OCI-LY7 (cell line): ENCODE measurements around the gene AKR1B15. TPM values are rescaled to one million over a fixed set of nuclear protein-coding genes. Genes with fewer than 3 reads are reported as not detected.

Experiments used
- BruUV-seq: library from RNA; stranded (reverse); fragments of 400-500 nt; replicated peaks from 2 replicates; lab custom pipeline; 2021; lab: Mats Ljungman, UMichigan
- CTCF ChIA-PET: fragments of 300-600 bp; sonication (Branson Sonifier 250); formaldehyde crosslinking; loops from one replicate; lab custom pipeline; 2022; ENCODE audit warnings: antibody characterized with exemption; ENCODE audit not compliant: unreplicated experiment; lab: Charles Lee
- POLR2A ChIA-PET: fragments of 300-600 bp; sonication (Branson Sonifier 250); formaldehyde crosslinking; loops from one replicate; lab custom pipeline; 2022; ENCODE audit warnings: antibody characterized with exemption; lab: Charles Lee
- DNase-seq: peaks from one replicate; pipeline ENCODE4 v3.0.0-alpha.2; 2015; ENCODE audit warnings: low spot score
- H2AFZ ChIP-seq: fragments of 200-600 bp; sonication (generic), shearing (Covaris generic); 2 replicates; pipeline ENCODE4 v1.6.1; 2014; ENCODE audit warnings: mild to moderate bottlenecking, antibody characterized with exemption, low read length, moderate library complexity
- H3K27ac ChIP-seq: fragments of 200-600 bp; sonication (generic); 2 replicates; pipeline ENCODE4 v1.5.1; 2014; ENCODE audit warnings: mixed run types, low read depth, mild to moderate bottlenecking, moderate library complexity, low read length, inconsistent platforms; ENCODE audit not compliant: poor library complexity, severe bottlenecking
- H3K36me3 ChIP-seq: fragments of 200-600 bp; sonication (generic); 2 replicates; pipeline ENCODE4 v1.6.1; 2014; ENCODE audit warnings: mild to moderate bottlenecking, antibody characterized with exemption, low read length, moderate library complexity, mixed read lengths; ENCODE audit not compliant: insufficient read depth
- H3K4me1 ChIP-seq: fragments of 200-600 bp; sonication (generic); 2 replicates; pipeline ENCODE4 v1.5.1; 2014; ENCODE audit warnings: mild to moderate bottlenecking, low read length; ENCODE audit not compliant: insufficient read depth, poor library complexity, severe bottlenecking
- H3K4me2 ChIP-seq: fragments of 200-600 bp; sonication (generic); 2 replicates; pipeline ENCODE4 v1.6.1; 2014; ENCODE audit warnings: mild to moderate bottlenecking, low read length
- H3K4me3 ChIP-seq: fragments of 200-600 bp; sonication (generic); 2 replicates; pipeline ENCODE4 v1.5.1; 2014; ENCODE audit warnings: mild to moderate bottlenecking, low read depth, low read length; ENCODE audit not compliant: poor library complexity, severe bottlenecking
- H3K79me2 ChIP-seq: fragments of 200-600 bp; sonication (generic); 2 replicates; pipeline ENCODE4 v1.6.1; 2016; ENCODE audit warnings: low read depth, mild to moderate bottlenecking, low read length, moderate library complexity, mixed read lengths; ENCODE audit not compliant: insufficient read depth
- H3K9me2 ChIP-seq: fragments of 200-600 bp; sonication (generic); 2 replicates; pipeline ENCODE4 v1.6.1; 2016; ENCODE audit warnings: mild to moderate bottlenecking, low read length, mixed read lengths; ENCODE audit not compliant: insufficient read depth
- H3K9me3 ChIP-seq: fragments of 200-600 bp; sonication (generic); 2 replicates; pipeline ENCODE4 v1.6.1; 2014; ENCODE audit warnings: mild to moderate bottlenecking, mixed run types, low read length, mixed read lengths
- H4K20me1 ChIP-seq: fragments of 200-600 bp; sonication (generic); 2 replicates; pipeline ENCODE4 v1.6.1; 2014; ENCODE audit warnings: mild to moderate bottlenecking, antibody characterized with exemption, low read length, moderate library complexity, mixed read lengths; ENCODE audit not compliant: insufficient read depth
- CTCF ChIP-seq: fragments of 200-600 bp; sonication (generic); conservative IDR thresholded peaks from 2 replicates; pipeline ENCODE4 v1.5.1; 2014; ENCODE audit warnings: mild to moderate bottlenecking, antibody characterized with exemption, low read length, moderate library complexity, mixed read lengths
- EZH2phosphoT487 ChIP-seq: fragments of 200-600 bp; sonication (generic); IDR thresholded peaks from 2 replicates; pipeline ENCODE4 v1.6.1; 2018; ENCODE audit warnings: low read depth, borderline replicate concordance, mild to moderate bottlenecking, mixed run types, antibody characterized with exemption, low read length, moderate library complexity, mixed read lengths
- intact Hi-C: fragments of 100-400 bp; cut with micrococcal nuclease; formaldehyde crosslinking; loops from one replicate; pipeline ENCODE4 v1.10.0; 2022; ENCODE audit not compliant: unreplicated experiment
- total RNA-seq, 2 experiments: library from RNA; depleted of rRNA in 1 of 2; stranded (reverse); fragments of >200 nt in 1 of 2; shearing (Covaris generic) in 1 of 2; gene quantifications; 2 replicates each; pipeline ENCODE4 v1.2.3, GENCODE V29; 2014 to 2022

Gene AKR1B15
- total RNA-seq, 2 experiments from 2014 or later: not detected

DNA sequence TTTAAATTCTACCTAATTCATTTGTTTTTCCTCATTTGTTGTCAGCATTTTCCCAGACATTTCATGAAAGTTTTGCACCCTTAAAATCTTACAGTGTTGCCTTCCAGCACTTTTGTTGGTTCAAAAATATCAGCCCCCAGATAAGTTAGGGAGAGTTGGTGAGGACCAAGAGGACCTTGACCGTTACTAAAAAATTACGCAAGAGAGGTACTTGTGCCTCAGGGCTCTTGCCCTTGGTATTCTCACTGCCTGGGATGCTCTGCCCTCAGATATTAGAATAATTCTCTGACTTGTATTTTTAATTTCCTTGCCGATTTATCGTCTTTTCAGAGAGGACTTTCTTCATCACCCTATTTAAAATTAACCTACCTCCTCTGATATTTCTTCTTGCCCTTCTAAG, 3.5 kb upstream of the AKR1B15 start:
- H3K9me2 ChIP-seq: no peaks in the 10 kb centered on the region
- no peaks in the 10 kb centered on the region for H4K20me1 ChIP-seq
- intact Hi-C loops: no loop called here
- no peaks in the 10 kb centered on the region for H3K4me1 ChIP-seq
- no peaks in the 10 kb centered on the region for H3K9me3 ChIP-seq
- no TSS peak for BruUV-seq
- no peak overlapping the region for H3K4me3 ChIP-seq
- ChIA-PET CTCF (no interaction called here), POLR2A (no interaction called here)
- no peaks in the 10 kb centered on the region for H3K79me2 ChIP-seq
- H3K4me2 ChIP-seq: no peak overlapping the region
- no peaks in the 10 kb centered on the region for H3K36me3 ChIP-seq
- no peak for TF ChIP-seq CTCF
- TF ChIP-seq EZH2phosphoT487: no peak
- no peak overlapping the region for H3K27ac ChIP-seq
- no peak for DNase-seq
- no peak overlapping the region for H2AFZ ChIP-seq

DNA sequence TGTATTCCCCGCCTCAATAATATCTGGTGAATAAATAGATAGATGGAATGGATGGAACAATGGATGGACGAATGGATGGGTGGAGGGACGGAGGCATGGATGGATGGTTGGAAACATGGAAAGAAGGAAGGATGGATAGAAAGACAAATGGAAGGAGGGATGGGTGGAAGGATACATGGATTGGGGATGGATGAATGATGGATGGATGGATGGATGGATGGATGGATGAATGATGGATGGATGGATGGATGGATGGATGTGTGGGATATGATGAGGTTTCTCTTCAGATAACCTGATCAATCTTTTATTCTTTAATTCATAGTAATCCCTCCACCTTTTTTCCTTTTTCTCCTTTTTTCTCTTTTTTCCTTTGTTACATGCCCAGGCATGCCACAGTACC, 3.0 kb upstream of the AKR1B15 start:
- no peak overlapping the region for H3K4me3 ChIP-seq
- intact Hi-C loops: no loop called here
- H3K4me2 ChIP-seq: no peak overlapping the region
- TF ChIP-seq CTCF (no peak), EZH2phosphoT487 (no peak)
- H3K36me3 ChIP-seq: no peaks in the 10 kb centered on the region
- H4K20me1 ChIP-seq: no peaks in the 10 kb centered on the region
- H2AFZ ChIP-seq: no peak overlapping the region
- DNase-seq: no peak
- no TSS peak for BruUV-seq
- no peak overlapping the region for H3K27ac ChIP-seq
- no peaks in the 10 kb centered on the region for H3K79me2 ChIP-seq
- H3K9me3 ChIP-seq: no peaks in the 10 kb centered on the region
- no peaks in the 10 kb centered on the region for H3K9me2 ChIP-seq
- POLR2A ChIA-PET: no interaction called here
- H3K4me1 ChIP-seq: no peaks in the 10 kb centered on the region
- CTCF ChIA-PET: no interaction called here

DNA sequence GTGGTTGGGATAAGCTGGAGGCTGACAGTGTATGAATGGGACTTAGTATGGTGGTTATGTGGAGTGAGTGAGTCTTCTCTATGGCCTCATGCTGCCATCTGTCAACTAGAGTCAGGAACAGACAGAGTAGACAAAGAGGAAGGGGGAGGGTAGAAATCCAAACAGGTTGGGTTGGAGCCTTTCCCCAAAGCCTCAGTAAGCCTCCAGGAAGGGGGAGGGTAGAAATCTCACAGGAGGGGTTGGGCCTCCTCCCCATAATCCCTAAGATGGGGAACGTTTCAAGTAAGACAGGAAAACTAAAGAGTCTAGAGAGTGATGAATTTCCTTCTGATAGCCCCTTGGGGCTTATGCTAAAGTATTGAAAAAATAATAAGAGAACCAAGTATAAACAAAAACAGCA, 2.0 kb upstream of the AKR1B15 start:
- no peak overlapping the region for H2AFZ ChIP-seq
- H3K79me2 ChIP-seq: no peaks in the 10 kb centered on the region
- no peaks in the 10 kb centered on the region for H3K9me2 ChIP-seq
- no peaks in the 10 kb centered on the region for H4K20me1 ChIP-seq
- ChIA-PET POLR2A (no interaction called here), CTCF (interaction anchor here (0.5 to 2.5 kb wide), 2 partner anchors 114 to 1407 kb away, joined by 3 to 18 read pairs; no protein-coding TSS in a partner anchor)
- intact Hi-C loops: loop anchor here (1.0 kb wide), 1 partner anchor 115 kb away; no protein-coding TSS in a partner anchor
- H3K4me1 ChIP-seq: no peaks in the 10 kb centered on the region
- no peak overlapping the region for H3K4me2 ChIP-seq
- TF ChIP-seq EZH2phosphoT487: no peak
- no peaks in the 10 kb centered on the region for H3K36me3 ChIP-seq
- BruUV-seq: no TSS peak
- H3K27ac ChIP-seq: no peak overlapping the region
- H3K9me3 ChIP-seq: no peaks in the 10 kb centered on the region
- no peak overlapping the region for H3K4me3 ChIP-seq
- DNase-seq: no peak
